ENCODE data around the gene LYZL2.
A peak's percentile ranks its signal among the peaks of the same experiment; 100 is the strongest.
"Not testable (repeated sequence)": the region's sequence is repeated elsewhere in the genome, so short reads cannot be mapped to it uniquely, and the experiment has no call there.

The LYZL2 gene

DNA sequence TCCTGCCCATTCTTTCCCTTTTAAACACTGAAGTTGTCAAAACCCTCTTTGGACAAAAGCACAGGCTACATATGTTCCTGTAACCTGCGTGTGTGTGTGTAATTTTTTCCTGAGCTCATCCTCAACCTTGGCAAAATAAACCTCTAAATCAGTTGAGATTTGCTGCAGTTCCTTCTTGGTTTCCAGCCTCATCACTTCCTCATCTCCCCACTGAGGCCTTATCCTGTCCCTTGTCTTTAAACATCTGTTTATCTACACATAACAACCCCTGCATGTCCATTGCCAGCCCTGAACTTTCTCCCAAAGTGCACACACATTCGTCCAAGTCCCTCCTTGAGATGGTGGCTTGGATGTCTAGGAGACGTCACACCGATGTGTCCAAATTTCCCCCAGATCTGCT, 35.5 kb downstream of the LYZL2 start:
- no peak for DNase-seq (ENCODE audit: low read depth, low spot score)

DNA sequence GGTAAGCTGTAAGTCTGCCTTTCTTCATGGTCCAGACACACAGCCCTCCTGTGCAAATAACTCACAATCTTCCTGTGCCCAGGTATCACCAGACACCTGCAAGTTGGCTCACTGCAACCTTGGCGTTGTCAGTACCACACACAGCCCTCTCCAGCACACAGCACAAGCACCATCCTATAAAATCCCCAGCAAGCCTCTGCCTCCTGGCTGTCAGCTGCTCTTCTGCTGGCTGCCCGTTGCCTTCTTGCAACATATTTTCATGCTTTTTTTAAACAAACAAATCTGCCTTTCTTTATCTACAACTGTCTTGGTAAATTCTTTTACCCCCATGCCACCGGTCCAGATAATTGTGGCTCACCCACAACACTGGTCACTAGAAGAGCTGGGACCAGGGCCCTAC, 36.8 kb downstream of the LYZL2 start:
- DNase-seq (ENCODE audit: low read depth, low spot score) = not testable (repeated sequence)

DNA sequence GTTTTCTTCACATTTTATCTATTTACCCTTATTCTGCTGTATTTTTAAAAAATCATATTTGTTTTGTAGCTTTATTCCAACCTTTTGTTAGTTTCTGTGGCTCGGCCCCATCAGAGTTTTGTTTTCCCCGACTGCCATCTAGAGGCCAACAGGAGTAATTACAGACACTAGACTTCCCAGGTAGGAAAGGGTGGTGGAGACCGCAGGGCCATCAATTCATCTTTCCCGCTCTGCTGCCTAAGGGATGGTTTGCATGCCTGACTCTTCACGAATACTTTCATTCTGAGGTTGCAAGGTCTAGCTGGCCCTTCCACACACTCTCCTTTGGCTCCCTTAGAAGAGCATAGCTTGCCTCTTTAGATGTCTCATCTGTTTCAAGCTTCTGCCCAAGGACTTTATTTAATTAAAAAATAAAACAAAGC, 38.3 kb downstream of the LYZL2 start:
- peak; percentile 74 for DNase-seq (ENCODE audit: low read depth, low spot score)

DNA sequence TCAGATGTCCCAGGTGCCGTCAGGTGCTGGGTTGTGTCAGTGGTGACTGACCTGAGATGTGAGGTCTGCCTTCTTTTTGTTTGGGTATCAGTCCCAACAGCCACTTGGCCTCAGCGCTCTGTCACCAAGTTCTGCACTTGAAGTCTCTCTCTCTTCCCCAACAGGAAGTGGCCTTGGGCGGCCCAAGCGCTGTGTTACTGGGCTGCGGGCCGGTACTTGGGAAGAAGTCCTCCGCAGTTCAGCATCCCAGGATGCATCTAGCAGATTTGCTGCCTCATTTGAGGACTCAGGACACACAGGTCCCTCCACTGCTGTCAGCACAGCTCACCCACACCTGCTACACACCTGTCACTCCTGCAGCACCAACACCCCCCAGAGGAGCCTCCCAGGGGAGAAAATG, 40.1 kb downstream of the LYZL2 start:
- no peak for DNase-seq (ENCODE audit: low read depth, low spot score)

DNA sequence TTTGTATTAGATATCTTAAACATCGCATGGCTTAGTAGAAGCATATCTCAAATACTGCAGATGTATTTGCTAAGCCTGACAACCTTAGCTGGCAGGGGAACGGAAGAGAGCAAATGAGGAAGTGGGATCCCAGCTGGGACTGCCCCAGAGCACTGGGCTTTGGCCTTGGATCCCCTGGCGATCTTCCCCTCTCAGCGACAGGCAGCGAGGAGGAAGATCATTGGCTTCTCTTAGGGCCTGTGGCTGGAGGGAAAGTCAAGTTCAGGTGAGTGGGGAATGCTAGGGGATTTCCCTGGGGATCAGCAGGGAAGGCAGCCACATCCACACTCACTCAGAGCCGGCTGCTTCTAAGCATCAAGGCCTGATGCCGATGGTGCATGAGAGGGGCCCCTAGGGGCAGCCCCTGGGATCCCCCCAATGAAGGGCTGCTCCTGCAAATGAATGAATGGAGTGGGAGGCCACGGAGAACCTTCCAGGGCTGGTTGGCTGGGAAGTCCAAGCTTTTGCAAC, 42.0 kb downstream of the LYZL2 start:
- DNase-seq (ENCODE audit: low read depth, low spot score) = no peak

DNA sequence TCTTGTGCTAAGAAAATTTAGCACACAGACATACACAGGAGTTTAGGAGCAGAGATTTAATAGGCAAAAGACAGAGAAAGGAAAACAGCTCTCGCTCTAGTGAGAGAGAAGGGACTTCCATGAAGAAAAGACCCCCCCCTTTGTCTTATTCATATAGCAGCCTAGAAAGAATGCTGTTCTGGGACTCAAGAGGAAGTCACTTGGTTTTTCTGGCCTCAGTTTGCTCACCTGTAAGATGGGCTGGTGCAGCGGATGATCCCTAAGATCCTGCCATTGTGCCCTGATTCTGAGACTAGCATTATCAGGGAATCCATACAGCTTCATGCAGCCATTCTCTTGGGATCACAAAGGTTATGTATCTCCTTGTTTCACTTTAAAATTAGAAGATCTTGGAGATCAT, 42.7 kb downstream of the LYZL2 start:
- no peak for DNase-seq (ENCODE audit: low read depth, low spot score)

DNA sequence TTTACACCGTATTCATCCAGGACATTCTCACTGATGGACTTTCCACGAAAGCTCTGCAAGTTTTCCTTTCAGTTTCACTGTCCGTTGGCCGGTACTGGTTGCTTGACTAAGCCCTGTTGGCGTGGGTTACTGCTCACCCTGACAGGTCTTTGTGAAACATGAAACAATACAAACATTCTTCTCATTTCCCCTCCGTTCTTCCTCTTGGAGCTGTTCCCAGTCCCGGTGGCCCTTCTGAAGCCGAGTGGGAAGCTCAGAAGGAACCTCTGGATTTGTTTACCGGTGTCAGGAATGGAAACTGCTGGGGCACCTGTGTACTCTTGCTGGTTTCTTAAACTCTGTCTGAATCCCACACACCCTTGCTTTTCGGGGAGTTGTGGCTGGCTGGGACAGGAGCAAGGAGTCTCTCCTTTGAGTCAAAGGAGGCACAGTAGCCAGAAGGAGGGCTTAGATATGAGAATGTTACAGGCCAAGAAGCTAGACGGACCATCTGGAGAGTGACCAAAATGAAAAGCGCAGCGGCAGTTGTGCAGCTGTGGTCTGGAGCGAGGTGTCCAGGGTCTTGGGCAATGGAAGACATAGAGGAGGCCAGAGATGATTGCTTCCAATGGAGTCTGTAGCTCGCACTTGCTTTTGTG, 45.7 kb downstream of the LYZL2 start:
- peak; percentile 81 for DNase-seq (ENCODE audit: low read depth, low spot score)

DNA sequence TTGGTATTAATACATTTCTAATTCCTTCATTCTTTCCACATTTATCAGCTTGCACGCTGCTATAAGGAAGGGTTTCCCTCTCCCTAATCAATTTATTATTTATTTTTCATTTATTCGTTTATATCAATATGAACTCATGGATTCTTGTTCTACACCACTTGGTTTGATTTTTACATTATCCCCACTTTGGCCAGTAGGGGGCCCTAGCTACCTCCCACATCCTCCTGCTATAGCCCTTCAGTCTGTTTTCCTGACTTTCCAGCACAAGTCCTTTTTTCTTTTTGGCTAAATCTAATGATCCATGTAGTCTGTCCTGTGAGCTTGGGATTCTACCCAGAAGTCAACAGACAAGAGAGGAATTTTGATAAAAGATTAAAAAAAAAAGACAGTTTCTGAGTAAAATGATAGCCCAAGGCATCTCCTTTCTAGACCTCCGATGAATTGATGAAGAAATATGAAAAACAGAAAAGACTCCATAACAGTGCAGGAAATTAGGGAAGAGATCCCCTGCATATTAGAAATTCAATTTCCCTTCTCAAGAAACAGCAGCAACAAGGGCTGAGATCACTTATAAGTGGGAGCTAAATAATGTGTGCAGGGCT, 47.7 kb downstream of the LYZL2 start:
- peak; percentile 69 for DNase-seq (ENCODE audit: low read depth, low spot score)

DNA sequence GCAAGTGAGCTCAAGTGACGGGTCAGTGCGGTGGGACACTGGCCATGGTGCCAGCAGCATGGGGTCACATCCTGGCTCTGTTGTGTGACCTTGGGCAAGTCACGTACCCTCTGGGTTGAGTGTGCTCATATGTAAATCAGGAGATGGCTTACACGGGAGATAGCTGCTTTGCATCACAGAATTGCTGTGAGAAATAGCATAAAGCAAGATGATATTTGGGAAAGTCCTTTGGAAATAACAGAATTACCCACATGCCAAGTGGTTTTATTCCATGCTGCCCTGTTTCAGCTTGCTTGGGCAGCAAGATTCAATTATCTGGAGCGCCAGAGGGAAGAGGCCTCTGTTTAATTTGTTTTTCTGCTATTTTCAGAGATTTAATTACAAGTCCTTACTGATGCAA, 48.9 kb downstream of the LYZL2 start:
- DNase-seq (ENCODE audit: low read depth, low spot score) = no peak

DNA sequence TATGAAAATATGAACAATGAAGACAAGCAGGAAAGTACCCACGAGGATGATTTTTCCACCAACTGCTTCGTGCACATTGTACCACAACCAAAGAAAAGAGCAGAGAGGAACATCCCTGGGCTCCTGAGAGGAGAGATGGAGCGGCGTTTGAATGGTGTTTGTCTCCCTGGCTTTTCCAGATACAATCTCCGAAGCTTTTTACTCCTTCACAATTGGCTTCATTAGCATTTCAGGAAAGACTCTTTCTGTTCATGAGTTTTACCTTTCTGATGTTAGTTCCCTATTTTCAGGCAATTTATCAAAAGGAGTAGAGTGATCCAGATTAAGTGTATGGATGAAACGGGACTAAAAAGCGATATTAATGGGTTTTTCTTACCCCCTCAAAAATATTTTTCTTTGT, 49.3 kb downstream of the LYZL2 start:
- no peak for DNase-seq (ENCODE audit: low read depth, low spot score)

DNA sequence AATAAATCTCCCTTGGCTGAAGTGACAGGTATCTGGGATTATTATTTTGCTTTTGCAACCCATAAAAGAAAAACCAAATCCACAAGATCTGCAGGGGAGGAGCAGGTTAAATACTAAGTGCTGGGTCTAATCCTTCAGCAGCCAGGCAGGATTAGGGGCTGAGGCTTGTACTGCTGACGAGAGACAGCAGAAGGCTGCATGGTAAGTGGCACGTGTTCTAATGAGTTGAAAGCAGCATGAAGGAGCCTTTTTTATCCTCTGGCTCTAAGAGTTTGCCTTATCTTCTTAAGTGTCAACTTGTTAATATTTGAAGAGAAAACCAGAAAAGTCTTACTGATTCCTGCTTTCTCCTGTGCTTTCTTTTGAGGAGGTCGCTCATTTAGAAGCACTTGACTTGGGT, 50.0 kb downstream of the LYZL2 start:
- no peak for DNase-seq (ENCODE audit: low read depth, low spot score)

DNA sequence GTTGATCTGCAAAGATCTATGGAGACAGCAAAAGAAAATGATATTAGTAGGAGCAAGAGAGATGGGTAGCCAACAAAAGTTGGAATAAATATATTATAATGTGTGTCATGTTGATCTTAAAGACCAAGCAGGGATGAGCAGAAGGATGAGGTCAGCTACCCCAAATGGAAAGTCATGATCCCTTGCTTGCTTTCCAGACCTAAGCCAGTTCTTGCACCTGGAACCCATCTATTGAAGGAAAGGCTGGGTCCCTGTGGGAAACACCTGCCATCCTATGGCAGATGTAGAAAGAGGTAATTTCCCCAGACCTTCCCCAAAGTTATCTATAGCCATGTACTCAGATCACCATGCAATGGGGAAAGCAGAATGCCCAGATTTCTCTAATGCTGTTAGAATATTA, 52.5 kb downstream of the LYZL2 start:
- no peak for DNase-seq (ENCODE audit: low read depth, low spot score)

DNA sequence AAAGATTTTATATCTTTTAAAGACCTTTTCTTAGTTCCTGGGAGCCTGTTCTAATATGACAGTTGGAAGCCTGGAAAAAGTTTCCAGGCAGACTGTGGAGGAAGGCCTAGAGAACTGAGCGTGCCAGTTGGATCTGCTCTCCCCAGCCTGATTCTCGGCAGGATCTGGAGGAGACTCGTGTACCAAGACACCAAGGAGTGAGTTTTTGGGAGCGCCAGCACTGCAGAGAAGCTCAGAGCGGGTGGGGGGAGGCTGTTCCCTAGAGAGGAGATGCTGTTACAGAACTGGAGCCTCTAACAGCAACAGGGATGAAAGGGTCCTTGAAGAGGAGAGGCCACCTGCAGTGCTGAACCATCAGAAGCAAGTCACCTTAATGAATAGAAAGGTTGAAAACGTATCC, 52.9 kb downstream of the LYZL2 start:
- DNase-seq (ENCODE audit: low read depth, low spot score) = no peak

DNA sequence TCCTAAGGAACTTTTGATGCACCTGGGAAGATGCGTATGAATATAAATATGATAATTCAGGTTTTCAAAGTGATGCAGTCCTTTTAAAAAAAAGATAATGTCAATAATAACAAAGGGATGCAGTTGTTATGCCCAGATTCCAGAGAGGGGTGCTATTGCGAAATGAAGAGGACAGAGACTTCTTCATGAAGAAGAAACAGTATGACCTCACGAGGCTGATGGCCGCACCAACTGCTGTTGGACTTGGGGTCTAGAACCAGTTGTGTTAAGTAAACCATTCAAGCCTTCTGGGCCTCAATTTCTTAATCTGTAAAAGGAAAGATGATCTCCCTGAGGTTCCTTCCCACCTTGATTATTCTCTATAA, 55.1 kb downstream of the LYZL2 start:
- DNase-seq (ENCODE audit: low read depth, low spot score) = no peak

DNA sequence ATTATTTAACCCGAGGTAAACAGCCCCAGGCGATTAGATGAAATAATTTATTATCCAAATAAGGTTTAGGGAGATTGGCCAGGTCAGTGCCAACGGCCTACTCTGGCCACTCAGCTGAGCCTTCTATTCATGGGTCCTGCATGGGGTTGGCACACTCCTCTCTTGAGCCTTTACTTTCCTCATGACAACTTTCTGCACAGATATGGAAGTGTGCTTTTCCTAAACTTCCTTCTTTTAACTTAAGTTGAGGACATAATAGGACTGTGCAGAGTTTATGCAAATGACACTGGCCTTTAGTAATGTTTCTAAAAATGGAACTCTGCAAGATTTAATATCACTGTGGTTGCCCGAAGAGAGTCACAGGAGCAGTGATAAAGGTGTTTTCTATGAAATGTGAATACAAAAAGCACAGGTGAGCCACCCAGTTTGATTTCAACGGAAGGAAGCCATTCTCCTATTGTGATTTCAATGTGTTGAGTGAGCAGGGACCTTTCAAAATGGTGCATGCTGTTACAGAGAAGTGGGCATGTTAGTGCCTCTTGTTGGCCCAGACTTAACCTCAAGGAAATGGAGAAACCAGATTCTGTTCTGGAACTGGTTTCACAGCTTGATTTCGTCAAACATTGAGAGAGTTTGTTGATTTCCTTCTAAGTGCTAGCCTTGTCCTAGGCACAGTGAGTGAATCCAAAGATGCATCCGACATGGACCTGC, 55.7 kb downstream of the LYZL2 start:
- no peak for DNase-seq (ENCODE audit: low read depth, low spot score)

DNA sequence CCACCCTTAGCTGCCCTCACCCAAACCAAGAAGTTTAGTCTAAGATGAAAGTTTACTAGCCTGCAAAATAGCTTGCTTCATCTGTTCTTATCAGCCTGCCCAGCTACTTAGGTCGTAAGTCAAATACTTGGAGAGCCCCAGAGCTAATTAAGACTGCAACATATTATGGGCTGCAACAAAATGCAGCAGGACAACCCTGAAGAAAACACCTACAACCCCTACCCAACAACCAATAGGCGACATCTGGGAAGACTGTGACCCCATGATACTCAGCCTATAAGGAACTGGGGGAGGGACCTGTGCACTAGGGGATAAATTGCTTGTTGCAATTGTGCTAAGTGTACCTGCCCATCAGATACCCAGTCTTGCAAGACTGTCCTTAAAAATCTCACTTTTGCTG, 64.1 kb downstream of the LYZL2 start:
- DNase-seq (ENCODE audit: low read depth, low spot score) = no peak

DNA sequence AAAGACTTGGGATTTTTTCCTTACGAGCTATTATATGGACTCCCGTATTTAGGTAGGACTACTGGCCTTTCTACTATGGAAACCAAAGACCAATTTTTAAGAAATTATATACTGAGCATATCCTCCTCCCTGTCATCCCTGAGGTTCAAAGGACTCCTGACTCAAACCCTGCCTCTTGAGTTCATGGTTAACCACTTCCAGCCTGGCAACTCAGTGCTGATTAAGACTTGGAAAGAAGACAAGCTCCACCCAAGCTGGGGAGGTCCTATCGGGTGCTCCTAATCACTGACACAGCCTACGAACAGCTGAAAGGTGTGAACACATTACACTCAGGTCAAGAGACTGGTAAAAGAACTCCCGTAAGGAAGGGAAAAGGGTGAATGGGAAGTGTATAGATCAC, 66.8 kb downstream of the LYZL2 start:
- DNase-seq (ENCODE audit: low read depth, low spot score) = no peak
